ENCODE measurements around the gene IQCN. TPM values are rescaled to one million over a fixed set of nuclear protein-coding genes. Genes with fewer than 3 reads are reported as not detected.

IQCN gene
- total and polyA plus RNA-seq, 2 donors (not counting 1 experiment from before 2014, with no cell fraction given): 52.0 to 63.6 TPM

GRCh38 chr19:18252370-18252717, 21.9 kb downstream of the IQCN start:
- TF ChIP-seq CTCF (IDR thresholded peaks at IDR 0.05) (no peak), EZH2 (IDR thresholded peaks at IDR 0.05; ENCODE audit: borderline replicate concordance, insufficient read depth, low read depth, low read length, poor library complexity, severe bottlenecking) (no peak)
- ATAC-seq (ENCODE audit: low read depth) (no peak), DNase-seq (no peak)
- no peak overlapping the region for H3K9ac ChIP-seq (ENCODE audit: low read length)
- intact Hi-C loops (cut with micrococcal nuclease): loop anchor here (2.0 to 5.0 kb wide), 3 partner anchors 48 to 246 kb away; partner anchors contain the start of genes MAST3 and RAB3A
- peaks cover 3% of the 10 kb centered on the region for H3K79me2 ChIP-seq (ENCODE audit: control insufficient read depth, insufficient read depth, low read length)
- Mint-ChIP-seq H3K4me3 (no peak overlapping the region), H3K27me3 (peaks cover 4% of the 10 kb centered on the region), H3K9me3 (ENCODE audit: insufficient read depth) (no peaks in the 10 kb centered on the region), H3K4me1 (peaks cover 29% of the 10 kb centered on the region), H3K27ac (peak overlapping the region; percentile 5)
- H3K4me1 ChIP-seq (ENCODE audit: control insufficient read depth in 2 of 2, insufficient read depth in 2 of 2, low read length in 2 of 2): peaks cover 28 to 38% of the 10 kb centered on the region in 2 donors
- peaks cover 0 to 12% (median 2%) of the 10 kb centered on the region in 3 donors for H3K9me3 ChIP-seq (ENCODE audit: control extremely low read depth in 1 of 3, control insufficient read depth in 2 of 3, insufficient read depth in 1 of 3, low read length in 2 of 3)
- ChIA-PET CTCF (interaction anchor here (0.8 to 8.0 kb wide), 41 partner anchors 9 to 314 kb away, joined by 3 to 152 read pairs (median 6); partner anchors contain the start of genes JUND, MPV17L2, PIK3R2 and RAB3A), POLR2A (interaction anchor here (0.6 to 1.8 kb wide), 10 partner anchors 8 to 741 kb away, joined by 3 to 7 read pairs (median 4); partner anchors contain the start of genes IQCN, MPV17L2 and PGLS)
- WGBS (ENCODE audit: insufficient coverage): 82% methylated on average over 3 of the region's 7 CpGs
- H2AFZ ChIP-seq (ENCODE audit: insufficient read depth, low read depth, low read length, poor library complexity, severe bottlenecking): no peak overlapping the region
- no peak overlapping the region for H3K4me3 ChIP-seq (ENCODE audit: control extremely low read depth in 1 of 5, extremely low read depth in 1 of 5, insufficient read depth in 1 of 5, low read depth in 2 of 5, low read length in 4 of 5)
- H3K27me3 ChIP-seq (replicated peaks in 1 of 4; ENCODE audit: control extremely low read depth in 1 of 4, control insufficient read depth in 3 of 4, insufficient read depth in 4 of 4, low read length in 3 of 4): peaks cover 0 to 22% (median 2%) of the 10 kb centered on the region in 4 experiments
- no peak overlapping the region for H3K27ac ChIP-seq (ENCODE audit: low read length in 2 of 2)
- H4K20me1 ChIP-seq (ENCODE audit: control insufficient read depth, insufficient read depth, low read length, poor library complexity, severe bottlenecking): peaks cover 16% of the 10 kb centered on the region
- H3K36me3 ChIP-seq (replicated peaks in 1 of 2; ENCODE audit: control extremely low read depth in 1 of 2, control insufficient read depth in 1 of 2, extremely low read depth in 1 of 2, insufficient read depth in 2 of 2, low read length in 1 of 2): no peaks in the 10 kb centered on the region
- peak overlapping the region; percentile 7 for H3K4me2 ChIP-seq (replicated peaks; ENCODE audit: low read depth, low read length, poor library complexity, severe bottlenecking)
